H9 (cell line): ENCODE data around the gene FMOD. TPM values are rescaled to one million over a fixed set of nuclear protein-coding genes. Genes with fewer than 3 reads are reported as not detected.
A peak's percentile ranks its signal among the peaks of the same experiment; 100 is the strongest.

Source experiments
- DNase-seq: peaks from one replicate; pipeline ENCODE4 v3.0.0-alpha.2; 2017
- H2AFZ ChIP-seq: one replicate; pipeline ENCODE4 v1.6.1; 2013; ENCODE audit warnings: mild to moderate bottlenecking, low read length, control low read depth, moderate library complexity
- H2AK5ac ChIP-seq: 2 replicates; pipeline ENCODE4 v1.6.1; 2013; ENCODE audit warnings: low read length, control low read depth, mixed read lengths; ENCODE audit not compliant: insufficient read length
- H2BK120ac ChIP-seq: one replicate; pipeline ENCODE4 v1.6.1; 2013; ENCODE audit warnings: low read depth, mild to moderate bottlenecking, low read length, control low read depth, inconsistent platforms; ENCODE audit not compliant: poor library complexity, severe bottlenecking
- H2BK12ac ChIP-seq: 2 replicates; pipeline ENCODE4 v1.6.1; 2013; ENCODE audit warnings: low read length, control low read depth, mixed read lengths, low read depth; ENCODE audit not compliant: insufficient read length
- H2BK15ac ChIP-seq: 2 replicates; pipeline ENCODE4 v1.6.1; 2013; ENCODE audit warnings: low read depth, low read length, control low read depth
- H2BK20ac ChIP-seq: one replicate; pipeline ENCODE4 v1.6.1; 2013; ENCODE audit warnings: low read depth, mild to moderate bottlenecking, low read length, control low read depth, inconsistent platforms; ENCODE audit not compliant: poor library complexity, severe bottlenecking
- H2BK5ac ChIP-seq: 2 replicates; pipeline ENCODE4 v1.6.1; 2013; ENCODE audit warnings: low read length, control low read depth, mixed read lengths; ENCODE audit not compliant: insufficient read length
- H3K14ac ChIP-seq: 2 replicates; pipeline ENCODE4 v1.6.1; 2013; ENCODE audit warnings: low read length, control low read depth; ENCODE audit not compliant: insufficient read depth
- H3K18ac ChIP-seq: 2 replicates; pipeline ENCODE4 v1.6.1; 2013; ENCODE audit warnings: low read depth, mild to moderate bottlenecking, mixed read lengths, low read length, control low read depth; ENCODE audit not compliant: insufficient read length
- H3K23ac ChIP-seq: 2 replicates; pipeline ENCODE4 v1.6.1; 2013; ENCODE audit warnings: low read length, control low read depth, mixed read lengths, low read depth; ENCODE audit not compliant: insufficient read length
- H3K23me2 ChIP-seq: 2 replicates; pipeline ENCODE4 v1.6.1; 2013; ENCODE audit warnings: low read depth, mild to moderate bottlenecking, mixed read lengths, low read length, control low read depth; ENCODE audit not compliant: insufficient read length, poor library complexity, severe bottlenecking
- H3K27ac ChIP-seq: 2 replicates; pipeline ENCODE4 v1.5.1; 2013; ENCODE audit warnings: low read length, control low read depth, mixed read lengths, low read depth; ENCODE audit not compliant: insufficient read length
- H3K27me3 ChIP-seq: 2 replicates; pipeline ENCODE4 v1.6.1; 2013; ENCODE audit warnings: low read length, control low read depth, inconsistent platforms; ENCODE audit not compliant: insufficient read depth
- H3K4ac ChIP-seq: 2 replicates; pipeline ENCODE4 v1.6.1; 2013; ENCODE audit warnings: low read depth, mild to moderate bottlenecking, control low read depth, inconsistent platforms, low read length, moderate library complexity
- H3K4me1 ChIP-seq: 2 replicates; pipeline ENCODE4 v1.6.1; 2013; ENCODE audit warnings: low read length, control low read depth, inconsistent platforms; ENCODE audit not compliant: insufficient read depth
- H3K4me2 ChIP-seq: 2 replicates; pipeline ENCODE4 v1.6.1; 2013; ENCODE audit warnings: low read length, control low read depth, mixed read lengths; ENCODE audit not compliant: insufficient read length, insufficient read depth
- H3K56ac ChIP-seq: 2 replicates; pipeline ENCODE4 v1.6.1; 2013; ENCODE audit warnings: low read depth, mild to moderate bottlenecking, mixed read lengths, low read length, control low read depth; ENCODE audit not compliant: insufficient read length
- H3K79me1 ChIP-seq: 2 replicates; pipeline ENCODE4 v1.6.1; 2013; ENCODE audit warnings: low read depth, mild to moderate bottlenecking, moderate library complexity, low read length, control low read depth, inconsistent platforms; ENCODE audit not compliant: insufficient read depth, poor library complexity, severe bottlenecking
- H3K79me2 ChIP-seq: 2 replicates; pipeline ENCODE4 v1.6.1; 2013; ENCODE audit warnings: low read length, control low read depth, inconsistent platforms; ENCODE audit not compliant: insufficient read depth
- H3K9ac ChIP-seq: 2 replicates; pipeline ENCODE4 v1.6.1; 2013; ENCODE audit warnings: low read length, control low read depth, mixed read lengths; ENCODE audit not compliant: insufficient read length; ENCODE audit errors: extremely low read depth
- H3K9me3 ChIP-seq: one replicate; pipeline ENCODE4 v1.6.1; 2013; ENCODE audit warnings: low read depth, low read length, inconsistent platforms; ENCODE audit not compliant: control insufficient read depth
- H3T11ph ChIP-seq: one replicate; pipeline ENCODE4 v1.6.1; 2013; ENCODE audit warnings: mild to moderate bottlenecking, low read length, control low read depth, inconsistent platforms
- H4K20me1 ChIP-seq: one replicate; pipeline ENCODE4 v1.6.1; 2013; ENCODE audit not compliant: control insufficient read depth, insufficient read length, insufficient read depth
- H4K5ac ChIP-seq: 2 replicates; pipeline ENCODE4 v1.6.1; 2013; ENCODE audit warnings: low read depth, mild to moderate bottlenecking, mixed read lengths, low read length, control low read depth; ENCODE audit not compliant: insufficient read length
- H4K8ac ChIP-seq: replicated peaks from 2 replicates; pipeline ENCODE4 v1.6.1; 2013; ENCODE audit warnings: low read length, control low read depth, mixed read lengths, low read depth; ENCODE audit not compliant: insufficient read length
- H4K91ac ChIP-seq: 2 replicates; pipeline ENCODE4 v1.6.1; 2013; ENCODE audit warnings: low read depth, mild to moderate bottlenecking, moderate library complexity, mixed read lengths, low read length, control low read depth; ENCODE audit not compliant: insufficient read length
- H3K27ac Mint-ChIP-seq, 3 experiments: 2 replicates in 2 of 3; 3 replicates in 1 of 3; pipeline ENCODE4 v1.8.0; 2020 to 2021; ENCODE audit warnings: mixed read lengths in 3 of 3, mild to moderate bottlenecking in 1 of 3, moderate library complexity in 1 of 3
- H3K27me3 Mint-ChIP-seq: 2 replicates; pipeline ENCODE4 v1.8.0; 2021; ENCODE audit warnings: low read depth, mild to moderate bottlenecking, moderate library complexity, mixed read lengths
- H3K36me3 Mint-ChIP-seq, 3 experiments: 2 replicates in 2 of 3; 3 replicates in 1 of 3; pipeline ENCODE4 v1.8.0; 2020 to 2021; ENCODE audit warnings: low read depth in 3 of 3, mixed read lengths in 3 of 3; ENCODE audit not compliant: insufficient read depth in 1 of 3
- H3K4me1 Mint-ChIP-seq, 2 experiments: 2 replicates each; pipeline ENCODE4 v1.8.0; 2020; ENCODE audit warnings: mixed read lengths in 2 of 2
- H3K4me3 Mint-ChIP-seq, 2 experiments: 2 replicates in 1 of 2; 3 replicates in 1 of 2; pipeline ENCODE4 v1.8.0; 2020 to 2021; ENCODE audit warnings: mild to moderate bottlenecking in 2 of 2, mixed read lengths in 2 of 2, moderate library complexity in 1 of 2
- H3K9me3 Mint-ChIP-seq, 2 experiments: 2 replicates in 1 of 2; 3 replicates in 1 of 2; pipeline ENCODE4 v1.8.0; 2020; ENCODE audit warnings: mild to moderate bottlenecking in 2 of 2, mixed read lengths in 2 of 2, moderate library complexity in 1 of 2
- WGBS: extraction: QIAGEN DNeasy Blood & Tissue Kit; methylation state at CpG from one replicate; pipeline ENCODE4 v1.1.7; 2013; ENCODE audit warnings: missing lambda C conversion rate, low lambda C conversion rate, mixed read lengths; ENCODE audit not compliant: insufficient read length; ENCODE audit errors: extremely low coverage; 5-methylcytosine and 5-hydroxymethylcytosine counted together
- total RNA-seq: library from RNA; stranded (reverse); gene quantifications from 2 replicates; pipeline ENCODE4 v1.2.1, GENCODE V29; 2021
- TF ChIP-seq, protein P1 (sequence below): fragments of 200-600 bp; sonication (generic); conservative IDR thresholded peaks from 3 replicates; pipeline ENCODE4 v1.8.0; 2021; ENCODE audit warnings: antibody characterized with exemption, mild to moderate bottlenecking

The FMOD gene
- total RNA-seq, 1 experiment from 2014 or later, result not detected

DNA sequence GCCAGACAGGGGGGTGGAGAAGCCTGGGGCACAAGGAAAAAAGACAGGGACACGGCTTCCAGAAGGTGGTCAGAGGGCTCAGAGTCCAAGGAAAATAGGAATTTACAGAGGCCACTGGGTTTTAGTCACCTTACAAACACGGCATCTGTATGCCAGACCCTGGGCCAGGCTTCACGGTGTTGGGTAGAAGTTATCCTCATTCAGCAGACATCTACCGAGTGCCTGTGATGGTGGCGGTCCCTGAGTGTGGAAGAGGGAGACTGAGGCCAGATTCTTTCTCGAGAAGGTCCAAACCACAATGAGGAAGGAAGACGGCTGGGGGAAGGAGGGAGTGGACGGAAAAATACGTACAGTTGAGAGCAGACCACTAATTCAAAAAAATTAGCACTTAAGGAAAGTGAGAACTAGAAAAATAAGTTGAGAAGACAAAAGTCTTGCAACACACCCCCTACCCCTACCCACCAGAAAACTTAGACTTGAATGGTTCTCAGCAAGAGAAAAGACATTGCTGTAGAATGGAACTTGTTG, 46.5 kb downstream of the FMOD start:
- no peak overlapping the region for H3K9ac ChIP-seq
- DNase-seq, result no peak
- H3K27me3 Mint-ChIP-seq, result peaks cover 98% of the 10 kb centered on the region

More for the DNA sequence above, 46.5 kb downstream of the FMOD start:
- Histone ChIP-seq H3K4me2 (peak overlapping the region; percentile 54), H2BK120ac (no peak overlapping the region), H3K23ac (no peak overlapping the region), H2BK20ac (no peak overlapping the region), H3K14ac (peak overlapping the region; percentile 48; the same call in 1 of the 2 replicates), H3K18ac (peak overlapping the region; percentile 12), H2BK15ac (no peak overlapping the region), H3K9me3 (no peaks in the 10 kb centered on the region), H3T11ph (no peak overlapping the region), H2BK5ac (no peak overlapping the region), H3K23me2 (peaks cover 13% of the 10 kb centered on the region), H4K20me1 (no peaks in the 10 kb centered on the region), H3K79me1 (no peaks in the 10 kb centered on the region), H2AFZ (no peak overlapping the region), H3K27ac (no peak overlapping the region), H4K5ac (no peak overlapping the region), H2BK12ac (no peak overlapping the region), H2AK5ac (no peak overlapping the region), H3K56ac (no peak overlapping the region), H3K79me2 (no peaks in the 10 kb centered on the region), H4K8ac (no peak overlapping the region), H3K27me3 (peaks cover 75% of the 10 kb centered on the region), H4K91ac (no peak overlapping the region), H3K4me1 (peaks cover 10% of the 10 kb centered on the region), H3K4ac (no peak overlapping the region)
- no peak overlapping the region for H3K27ac Mint-ChIP-seq
- no peaks in the 10 kb centered on the region for H3K36me3 Mint-ChIP-seq
- H3K4me1 Mint-ChIP-seq, result peaks cover 44 to 46% of the 10 kb centered on the region in 2 experiments
- TF ChIP-seq, protein P1, sequence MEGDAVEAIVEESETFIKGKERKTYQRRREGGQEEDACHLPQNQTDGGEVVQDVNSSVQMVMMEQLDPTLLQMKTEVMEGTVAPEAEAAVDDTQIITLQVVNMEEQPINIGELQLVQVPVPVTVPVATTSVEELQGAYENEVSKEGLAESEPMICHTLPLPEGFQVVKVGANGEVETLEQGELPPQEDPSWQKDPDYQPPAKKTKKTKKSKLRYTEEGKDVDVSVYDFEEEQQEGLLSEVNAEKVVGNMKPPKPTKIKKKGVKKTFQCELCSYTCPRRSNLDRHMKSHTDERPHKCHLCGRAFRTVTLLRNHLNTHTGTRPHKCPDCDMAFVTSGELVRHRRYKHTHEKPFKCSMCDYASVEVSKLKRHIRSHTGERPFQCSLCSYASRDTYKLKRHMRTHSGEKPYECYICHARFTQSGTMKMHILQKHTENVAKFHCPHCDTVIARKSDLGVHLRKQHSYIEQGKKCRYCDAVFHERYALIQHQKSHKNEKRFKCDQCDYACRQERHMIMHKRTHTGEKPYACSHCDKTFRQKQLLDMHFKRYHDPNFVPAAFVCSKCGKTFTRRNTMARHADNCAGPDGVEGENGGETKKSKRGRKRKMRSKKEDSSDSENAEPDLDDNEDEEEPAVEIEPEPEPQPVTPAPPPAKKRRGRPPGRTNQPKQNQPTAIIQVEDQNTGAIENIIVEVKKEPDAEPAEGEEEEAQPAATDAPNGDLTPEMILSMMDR, result no peak
- H3K4me3 Mint-ChIP-seq, result peak overlapping the region; percentile 56 to 79
- WGBS, result no CpG with 5 or more reads among the region's 9 CpGs
- H3K9me3 Mint-ChIP-seq, result no peaks in the 10 kb centered on the region; a peak in 1 of 5 replicates
